ENCODE measurements around the gene PTPRT.

Gene PTPRT

GRCh38 chr20:42112161-42112560 lies 1077.5 kb downstream of the PTPRT start:
- TF ChIP-seq CTCF (IDR thresholded peaks at IDR 0.05; ENCODE audit: borderline replicate concordance, control extremely low read depth, extremely low read depth, insufficient read depth, missing control alignments) = no peak
- in situ Hi-C loops (cut with MboI; ENCODE audit: low sequenced_read_pairs, unreplicated experiment) = no loop called here
- DNase-seq (ENCODE audit: low spot score) = no peak

GRCh38 chr20:42111349-42111748 lies 1078.4 kb downstream of the PTPRT start:
- DNase-seq (ENCODE audit: low spot score) = no peak
- no peak for TF ChIP-seq CTCF (IDR thresholded peaks at IDR 0.05; ENCODE audit: borderline replicate concordance, control extremely low read depth, extremely low read depth, insufficient read depth, missing control alignments)
- in situ Hi-C loops (cut with MboI; ENCODE audit: low sequenced_read_pairs, unreplicated experiment) = no loop called here

GRCh38 chr20:42110301-42110700 lies 1079.4 kb downstream of the PTPRT start:
- no peak for DNase-seq (ENCODE audit: low spot score)
- no peak for TF ChIP-seq CTCF (IDR thresholded peaks at IDR 0.05; ENCODE audit: borderline replicate concordance, control extremely low read depth, extremely low read depth, insufficient read depth, missing control alignments)
- in situ Hi-C loops (cut with MboI; ENCODE audit: low sequenced_read_pairs, unreplicated experiment) = no loop called here

GRCh38 chr20:42102000-42102399 lies 1087.7 kb downstream of the PTPRT start:
- in situ Hi-C loops (cut with MboI; ENCODE audit: low sequenced_read_pairs, unreplicated experiment) = no loop called here
- no peak for TF ChIP-seq CTCF (IDR thresholded peaks at IDR 0.05; ENCODE audit: borderline replicate concordance, control extremely low read depth, extremely low read depth, insufficient read depth, missing control alignments)
- DNase-seq (ENCODE audit: low spot score) = no peak

GRCh38 chr20:42100137-42100704 lies 1089.5 kb downstream of the PTPRT start:
- no peak for TF ChIP-seq CTCF (IDR thresholded peaks at IDR 0.05; ENCODE audit: borderline replicate concordance, control extremely low read depth, extremely low read depth, insufficient read depth, missing control alignments)
- DNase-seq (ENCODE audit: low spot score) = no peak
- in situ Hi-C loops (cut with MboI; ENCODE audit: low sequenced_read_pairs, unreplicated experiment) = no loop called here

GRCh38 chr20:42099101-42099500 lies 1090.6 kb downstream of the PTPRT start:
- DNase-seq (ENCODE audit: low spot score) = no peak
- in situ Hi-C loops (cut with MboI; ENCODE audit: low sequenced_read_pairs, unreplicated experiment) = no loop called here
- TF ChIP-seq CTCF (IDR thresholded peaks at IDR 0.05; ENCODE audit: borderline replicate concordance, control extremely low read depth, extremely low read depth, insufficient read depth, missing control alignments) = no peak

Data from GM13976 (cell line).